ENCODE data around the gene COL18A1. TPM values are rescaled to one million over a fixed set of nuclear protein-coding genes. Genes with fewer than 3 reads are reported as not detected.

The COL18A1 gene
- total and polyA plus RNA-seq, 2 donors = 18.9 to 58.6 TPM

DNA sequence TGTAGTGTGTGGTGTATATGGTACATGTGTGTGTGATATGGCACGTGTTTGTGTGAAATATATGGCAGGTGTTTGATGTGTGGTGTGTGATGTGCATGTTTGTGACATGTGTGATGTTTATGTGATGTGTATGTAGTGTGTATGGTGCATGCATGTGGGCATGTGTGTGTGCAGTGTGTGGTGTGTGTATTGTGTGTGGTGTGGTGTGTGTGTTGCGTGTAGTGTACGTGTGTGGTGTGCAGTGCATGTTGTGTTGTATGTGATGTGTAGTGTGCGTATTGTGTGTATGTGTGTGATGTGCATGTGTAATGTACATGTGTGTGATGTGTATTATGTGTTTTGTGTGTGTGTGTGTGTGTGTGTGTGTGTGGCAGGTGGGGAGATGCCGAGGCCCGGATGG, 71.6 kb downstream of the COL18A1 start:
- DNase-seq (ENCODE audit: low read depth in 6 of 9, low spot score in 9 of 9) = no peak
- 97% methylated on average over 6 of the region's 6 CpGs for WGBS
- Histone ChIP-seq H3K36me3 (ENCODE audit: control insufficient read depth in 2 of 2, insufficient read depth in 2 of 2, low read length in 1 of 2) (peaks cover 0 to 3% of the 10 kb centered on the region in 2 donors), H3K9me3 (ENCODE audit: control insufficient read depth in 2 of 2, insufficient read depth in 1 of 2, low read length in 1 of 2) (peaks cover 3 to 6% of the 10 kb centered on the region in 2 donors), H3K27ac (ENCODE audit: low read depth in 1 of 2, low read length in 1 of 2) (no peak overlapping the region), H3K4me3 (ENCODE audit: low read length in 2 of 2) (no peak overlapping the region), H3K27me3 (ENCODE audit: control insufficient read depth in 2 of 2, insufficient read depth in 1 of 2, low read length in 1 of 2) (no peaks in the 10 kb centered on the region), H3K4me1 (ENCODE audit: control insufficient read depth in 2 of 2, insufficient read depth in 2 of 2, low read length in 2 of 2) (peaks cover 10 to 42% of the 10 kb centered on the region in 2 donors)

- Histone ChIP-seq H3K9me3 (ENCODE audit: control insufficient read depth in 2 of 2, insufficient read depth in 1 of 2, low read length in 1 of 2) (peaks cover 3 to 6% of the 10 kb centered on the region in 2 donors), H3K27me3 (ENCODE audit: control insufficient read depth in 2 of 2, insufficient read depth in 1 of 2, low read length in 1 of 2) (no peaks in the 10 kb centered on the region), H3K27ac (ENCODE audit: low read depth in 1 of 2, low read length in 1 of 2) (peak overlapping the region; percentile 91 to 93), H3K4me3 (ENCODE audit: low read length in 2 of 2) (no peak overlapping the region), H3K36me3 (ENCODE audit: control insufficient read depth in 2 of 2, insufficient read depth in 2 of 2, low read length in 1 of 2) (peaks cover 0 to 3% of the 10 kb centered on the region in 2 donors), H3K4me1 (ENCODE audit: control insufficient read depth in 2 of 2, insufficient read depth in 2 of 2, low read length in 2 of 2) (peaks cover 13 to 51% of the 10 kb centered on the region in 2 donors)
- 85% methylated on average over 44 of the region's 44 CpGs for WGBS
- DNase-seq (ENCODE audit: low read depth in 6 of 9, low spot score in 9 of 9) = no peak
These were observed 72.5 kb downstream of the COL18A1 start for GRCh38 chr21:45477176-45478114.

- no peaks in the 10 kb centered on the region for H3K27me3 ChIP-seq (ENCODE audit: control insufficient read depth in 2 of 2, insufficient read depth in 1 of 2, low read length in 1 of 2)
- H3K9me3 ChIP-seq (ENCODE audit: control insufficient read depth in 2 of 2, insufficient read depth in 1 of 2, low read length in 1 of 2) = peaks cover 3 to 6% of the 10 kb centered on the region in 2 donors
- peak overlapping the region; percentile 91 to 93 for H3K27ac ChIP-seq (ENCODE audit: low read depth in 1 of 2, low read length in 1 of 2)
- H3K36me3 ChIP-seq (ENCODE audit: control insufficient read depth in 2 of 2, insufficient read depth in 2 of 2, low read length in 1 of 2) = peaks cover 0 to 3% of the 10 kb centered on the region in 2 donors
- H3K4me3 ChIP-seq (ENCODE audit: low read length in 2 of 2) = peak overlapping the region; percentile 4 to 46
- peak; percentile 51 to 88 (median 76) for DNase-seq (ENCODE audit: low read depth in 6 of 9, low spot score in 9 of 9)
- peaks cover 15 to 59% of the 10 kb centered on the region in 2 donors for H3K4me1 ChIP-seq (ENCODE audit: control insufficient read depth in 2 of 2, insufficient read depth in 2 of 2, low read length in 2 of 2)
- WGBS = 11% methylated on average over 32 of the region's 32 CpGs
These were observed 73.3 kb downstream of the COL18A1 start for GRCh38 chr21:45478115-45478801.

- Histone ChIP-seq H3K4me1 (ENCODE audit: control insufficient read depth in 2 of 2, insufficient read depth in 2 of 2, low read length in 2 of 2) (peaks cover 15 to 66% of the 10 kb centered on the region in 2 donors), H3K27me3 (ENCODE audit: control insufficient read depth in 2 of 2, insufficient read depth in 1 of 2, low read length in 1 of 2) (no peaks in the 10 kb centered on the region), H3K9me3 (ENCODE audit: control insufficient read depth in 2 of 2, insufficient read depth in 1 of 2, low read length in 1 of 2) (peaks cover 3 to 6% of the 10 kb centered on the region in 2 donors), H3K27ac (ENCODE audit: low read depth in 1 of 2, low read length in 1 of 2) (peak overlapping the region; percentile 91 to 93), H3K36me3 (ENCODE audit: control insufficient read depth in 2 of 2, insufficient read depth in 2 of 2, low read length in 1 of 2) (peaks cover 0 to 3% of the 10 kb centered on the region in 2 donors), H3K4me3 (ENCODE audit: low read length in 2 of 2) (peak overlapping the region in 1 of 2 donors; percentile 46)
- no peak for DNase-seq (ENCODE audit: low read depth in 6 of 9, low spot score in 9 of 9)
- 89% methylated on average over 31 of the region's 31 CpGs for WGBS
These were observed 74.1 kb downstream of the COL18A1 start for GRCh38 chr21:45478816-45479669.

DNA sequence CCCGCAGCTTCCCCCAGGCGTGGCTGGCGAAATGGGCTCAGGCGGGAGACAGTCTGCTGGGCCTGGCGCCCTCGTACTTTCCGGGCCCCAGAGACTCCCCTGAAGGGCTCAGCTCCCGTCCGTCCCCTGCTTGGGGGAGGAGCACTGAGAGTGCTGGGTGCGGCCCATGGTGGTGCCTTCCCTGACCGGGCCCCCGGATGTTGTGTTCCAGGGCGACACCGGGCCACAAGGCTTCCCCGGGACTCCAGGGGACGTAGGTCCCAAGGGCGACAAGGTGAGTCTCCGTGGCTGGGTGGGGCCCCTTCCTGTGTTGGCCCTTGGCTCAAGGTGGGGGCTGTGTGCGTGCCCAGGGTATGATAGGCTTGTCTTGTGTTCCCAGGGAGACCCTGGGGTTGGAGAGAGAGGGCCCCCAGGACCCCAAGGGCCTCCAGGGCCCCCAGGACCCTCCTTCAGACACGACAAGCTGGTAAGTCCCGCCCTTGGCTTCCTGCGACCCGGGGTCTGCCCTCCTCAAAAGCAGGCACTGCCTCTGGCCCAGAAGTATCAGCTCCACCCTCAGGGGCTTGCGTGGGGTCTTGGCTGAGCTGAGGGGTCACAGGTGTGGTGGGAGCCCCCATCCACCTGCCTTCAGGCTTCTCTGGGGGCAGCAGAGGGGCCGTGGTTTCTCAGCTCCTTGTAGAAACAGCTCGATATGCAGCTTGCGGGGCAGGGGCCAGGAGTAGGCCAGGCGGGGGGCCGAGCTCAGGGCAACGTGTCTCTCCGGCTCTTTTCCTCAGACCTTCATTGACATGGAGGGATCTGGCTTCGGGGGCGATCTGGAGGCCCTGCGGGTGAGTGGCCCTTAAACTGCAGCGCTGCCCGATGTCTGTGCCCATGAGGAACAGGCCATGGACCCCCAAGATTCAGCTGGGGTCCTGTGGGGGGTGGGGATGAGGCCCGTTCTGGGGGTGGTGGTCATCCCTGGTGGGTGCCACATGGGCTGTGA, 75.0 kb downstream of the COL18A1 start:
- no peak overlapping the region for H3K4me3 ChIP-seq (ENCODE audit: low read length in 2 of 2)

GRCh38 chr21:45480701-45481500, 75.9 kb downstream of the COL18A1 start:
- Histone ChIP-seq H3K27me3 (ENCODE audit: control insufficient read depth in 2 of 2, insufficient read depth in 1 of 2, low read length in 1 of 2) (no peaks in the 10 kb centered on the region), H3K4me3 (ENCODE audit: low read length in 2 of 2) (no peak overlapping the region), H3K36me3 (ENCODE audit: control insufficient read depth in 2 of 2, insufficient read depth in 2 of 2, low read length in 1 of 2) (peaks cover 0 to 3% of the 10 kb centered on the region in 2 donors), H3K27ac (ENCODE audit: low read depth in 1 of 2, low read length in 1 of 2) (no peak overlapping the region), H3K4me1 (ENCODE audit: control insufficient read depth in 2 of 2, insufficient read depth in 2 of 2, low read length in 2 of 2) (peaks cover 15 to 74% of the 10 kb centered on the region in 2 donors), H3K9me3 (ENCODE audit: control insufficient read depth in 2 of 2, insufficient read depth in 1 of 2, low read length in 1 of 2) (no peaks in the 10 kb centered on the region)
- no peak for DNase-seq (ENCODE audit: low read depth in 6 of 9, low spot score in 9 of 9)
- WGBS = 93% methylated on average over 35 of the region's 35 CpGs

More for the DNA sequence above, 75.0 kb downstream of the COL18A1 start:
- DNase-seq (ENCODE audit: low read depth in 6 of 9, low spot score in 9 of 9) = no peak
- H3K27ac ChIP-seq (ENCODE audit: low read depth in 1 of 2, low read length in 1 of 2) = peak overlapping the region in 1 of 2 donors; percentile 56
- peaks cover 0 to 5% of the 10 kb centered on the region in 2 donors for H3K9me3 ChIP-seq (ENCODE audit: control insufficient read depth in 2 of 2, insufficient read depth in 1 of 2, low read length in 1 of 2)
- no peaks in the 10 kb centered on the region for H3K27me3 ChIP-seq (ENCODE audit: control insufficient read depth in 2 of 2, insufficient read depth in 1 of 2, low read length in 1 of 2)
- 84% methylated on average over 37 of the region's 37 CpGs for WGBS
- H3K36me3 ChIP-seq (ENCODE audit: control insufficient read depth in 2 of 2, insufficient read depth in 2 of 2, low read length in 1 of 2) = peaks cover 0 to 3% of the 10 kb centered on the region in 2 donors
- H3K4me1 ChIP-seq (ENCODE audit: control insufficient read depth in 2 of 2, insufficient read depth in 2 of 2, low read length in 2 of 2) = peaks cover 15 to 69% of the 10 kb centered on the region in 2 donors

DNA sequence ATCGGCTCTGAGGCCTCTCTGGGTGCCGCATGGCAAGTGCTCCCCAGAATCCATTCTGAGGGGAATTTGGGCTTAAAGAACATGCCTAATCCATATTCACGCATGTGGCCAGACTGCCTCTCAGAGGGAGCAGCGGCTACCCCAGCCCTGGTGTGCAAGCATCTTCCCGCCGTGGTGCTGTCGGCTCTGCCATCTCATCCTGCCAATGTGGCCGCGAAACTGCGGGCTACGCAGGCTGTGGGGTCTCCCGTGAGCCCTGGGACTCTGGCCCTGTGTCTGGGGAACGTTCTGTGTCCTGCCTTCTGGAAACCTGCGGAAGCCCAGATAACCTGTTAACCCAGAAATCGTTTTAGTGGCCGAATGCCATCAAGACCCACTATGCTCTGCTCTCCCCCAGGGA, 76.6 kb downstream of the COL18A1 start:
- Histone ChIP-seq H3K27me3 (ENCODE audit: control insufficient read depth in 2 of 2, insufficient read depth in 1 of 2, low read length in 1 of 2) (no peaks in the 10 kb centered on the region), H3K4me1 (ENCODE audit: control insufficient read depth in 2 of 2, insufficient read depth in 2 of 2, low read length in 2 of 2) (peaks cover 15 to 77% of the 10 kb centered on the region in 2 donors), H3K36me3 (ENCODE audit: control insufficient read depth in 2 of 2, insufficient read depth in 2 of 2, low read length in 1 of 2) (peaks cover 0 to 3% of the 10 kb centered on the region in 2 donors), H3K4me3 (ENCODE audit: low read length in 2 of 2) (no peak overlapping the region), H3K9me3 (ENCODE audit: control insufficient read depth in 2 of 2, insufficient read depth in 1 of 2, low read length in 1 of 2) (no peaks in the 10 kb centered on the region), H3K27ac (ENCODE audit: low read depth in 1 of 2, low read length in 1 of 2) (no peak overlapping the region)
- DNase-seq (ENCODE audit: low read depth in 6 of 9, low spot score in 9 of 9) = no peak
- WGBS = 97% methylated on average over 16 of the region's 16 CpGs
